HG03025 (cell line): ENCODE results near the gene TEC.
A peak's percentile ranks its signal among the peaks of the same experiment; 100 is the strongest.
"Not testable (repeated sequence)": the region's sequence is repeated elsewhere in the genome, so short reads cannot be mapped to it uniquely, and the experiment has no call there.

Experiments used
- ATAC-seq: cut with Tn5 transposase; IDR thresholded peaks from one replicate; pipeline ENCODE4 v1.9.1; 2021; ENCODE audit warnings: mild to moderate bottlenecking, moderate library complexity; ENCODE audit not compliant: unreplicated experiment, low FRiP score

The TEC gene

DNA sequence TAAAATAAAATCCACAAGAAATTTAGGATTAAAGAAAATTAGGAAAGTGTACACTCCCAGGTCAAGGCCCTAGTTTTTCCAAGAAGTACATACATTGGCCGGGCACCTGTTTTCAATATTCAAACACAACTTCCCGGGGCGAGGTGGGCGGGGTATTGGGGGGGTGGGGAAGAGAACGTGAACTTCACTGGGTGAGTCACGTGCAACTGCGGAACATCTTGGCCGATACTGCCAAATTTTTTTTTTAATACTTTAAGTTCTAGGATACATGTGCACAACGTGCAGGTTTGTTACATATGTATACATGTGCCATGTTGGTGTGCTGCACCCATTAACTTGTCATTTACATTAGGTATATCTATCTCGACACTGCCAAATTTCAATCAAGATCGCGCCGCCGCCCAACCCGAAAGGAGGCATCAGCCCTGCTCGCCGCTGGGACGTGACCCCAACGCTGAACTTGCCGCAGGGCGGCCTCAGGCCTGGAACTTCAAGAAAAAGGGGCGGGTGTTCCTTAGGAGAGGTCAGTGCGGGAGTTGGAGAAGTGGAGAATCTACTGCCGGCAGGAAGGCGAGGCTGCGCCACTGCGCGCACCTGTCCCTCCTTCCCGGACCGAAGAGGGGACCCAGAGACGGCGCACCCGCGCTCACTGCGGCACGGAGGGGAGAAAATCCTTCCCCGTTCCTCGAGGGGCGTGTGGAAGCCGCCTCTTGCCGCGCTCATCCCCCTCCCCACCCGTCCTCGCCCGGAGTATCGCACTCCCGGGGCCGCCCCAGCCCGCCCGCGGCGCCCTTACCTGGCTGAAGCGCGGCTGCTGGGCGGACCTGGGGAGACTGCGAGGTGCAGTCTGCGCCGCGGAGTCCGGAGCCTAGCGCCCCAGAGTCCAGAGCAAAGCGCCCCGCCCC lies at the start of gene TEC:
TEC (minus strand) TSS at position 883 of the 905 bp plus-strand sequence. CDS start 41,224 bp downstream, outside the sequence.
- peak; percentile 31 for ATAC-seq

- ATAC-seq: no peak
These were observed 46.3 kb upstream of the TEC start for GRCh38 chr4:48315728-48316630.

GRCh38 chr4:48314746-48315145 lies 45.1 kb upstream of the TEC start:
- ATAC-seq: not testable (repeated sequence)

DNA sequence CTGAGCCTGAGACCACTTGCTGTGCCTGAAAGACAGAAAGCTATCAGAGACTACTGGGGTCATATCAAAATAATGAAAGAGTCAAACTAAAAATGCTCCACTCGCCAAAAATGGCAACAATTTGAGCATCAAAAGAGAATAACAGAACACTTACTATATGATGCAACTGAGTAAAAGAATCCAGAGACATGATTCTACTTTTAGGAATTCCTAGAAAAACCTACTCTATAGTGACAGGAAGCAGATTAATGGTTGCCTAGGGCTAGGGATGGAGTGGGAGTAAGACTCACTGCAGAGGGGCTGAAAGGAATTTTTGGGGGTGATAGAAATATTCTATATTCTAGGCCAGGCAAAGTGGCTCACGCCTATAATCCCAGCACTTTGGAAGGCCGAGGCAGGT lies 42.3 kb upstream of the TEC start:
- ATAC-seq: no peak

- ATAC-seq: no peak
These were observed 39.3 kb upstream of the TEC start for GRCh38 chr4:48308901-48309300.

- ATAC-seq: no peak
These were observed 37.9 kb upstream of the TEC start for GRCh38 chr4:48307528-48307927.

GRCh38 chr4:48305508-48305907 lies 35.9 kb upstream of the TEC start:
- ATAC-seq: no peak

DNA sequence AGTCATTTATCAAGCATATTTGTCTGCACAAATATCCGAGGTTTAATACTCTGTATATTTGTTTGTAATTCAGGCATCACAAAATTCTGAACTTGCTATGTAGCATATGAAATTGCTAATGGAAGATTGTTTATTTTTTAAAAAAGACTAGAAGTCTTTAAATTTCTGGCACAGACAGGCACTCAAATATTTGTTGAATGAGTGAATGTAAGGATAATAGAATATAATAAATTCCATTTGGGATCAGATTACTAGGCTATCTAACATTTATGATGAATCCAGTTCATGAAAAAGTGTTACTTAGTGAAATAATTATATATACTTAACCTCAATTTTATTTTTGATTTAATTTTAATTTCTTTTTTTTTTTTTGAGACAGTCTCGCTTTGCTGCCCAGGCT lies 30.4 kb upstream of the TEC start:
- no peak for ATAC-seq

- ATAC-seq: no peak
These were observed 29.9 kb upstream of the TEC start for GRCh38 chr4:48299560-48299959.

DNA sequence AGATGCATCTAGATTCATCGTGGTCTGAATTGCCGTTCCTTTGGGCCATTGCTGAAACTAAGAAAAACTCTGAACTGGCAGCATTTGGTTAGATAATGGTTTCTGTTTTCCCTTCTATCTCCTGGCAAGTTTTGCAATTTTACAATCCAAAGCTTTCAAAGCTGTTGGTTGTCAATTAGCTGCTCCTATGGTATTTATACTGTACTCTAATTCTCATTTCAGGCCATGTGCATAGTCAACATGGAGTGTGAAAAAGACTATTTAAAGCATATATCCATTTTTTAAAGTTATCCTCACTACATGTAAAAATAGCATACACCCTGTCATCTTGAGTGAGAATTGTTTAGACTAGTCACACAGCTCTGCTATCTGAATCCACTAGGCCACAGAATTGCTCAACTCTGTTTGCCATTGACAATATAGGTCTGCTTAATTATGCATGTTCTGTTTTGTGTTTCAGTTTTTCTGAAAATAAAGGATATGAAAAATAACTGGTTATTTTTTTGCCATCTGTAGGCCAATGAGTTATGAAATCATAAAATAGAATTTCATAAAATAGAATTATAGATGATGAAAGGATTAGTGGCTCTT lies 27.7 kb upstream of the TEC start:
- no peak for ATAC-seq

DNA sequence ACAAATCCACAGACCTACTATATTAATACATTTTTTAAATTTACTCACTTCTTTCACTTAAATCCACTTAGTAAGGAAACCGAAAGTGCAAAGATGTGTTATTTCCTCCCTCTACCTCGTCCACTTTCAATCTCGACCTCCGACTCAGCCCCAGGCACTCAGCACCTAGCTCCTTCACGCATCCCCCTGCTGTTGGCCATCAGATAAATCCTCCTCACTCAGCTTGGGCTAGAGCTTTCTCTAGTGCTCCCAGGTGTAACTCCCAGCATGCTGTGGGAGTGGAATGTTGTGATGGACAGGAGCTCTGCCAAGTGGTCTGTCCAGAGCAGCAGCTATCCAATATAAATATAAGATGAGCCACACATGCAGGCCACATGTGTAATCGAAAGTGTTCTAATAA lies 26.7 kb upstream of the TEC start:
- peak; percentile 64 for ATAC-seq

- ATAC-seq: no peak
These were observed 25.5 kb upstream of the TEC start for GRCh38 chr4:48295116-48295515.

- ATAC-seq: not testable (repeated sequence)
These were observed 22.7 kb upstream of the TEC start for GRCh38 chr4:48292218-48292790.

DNA sequence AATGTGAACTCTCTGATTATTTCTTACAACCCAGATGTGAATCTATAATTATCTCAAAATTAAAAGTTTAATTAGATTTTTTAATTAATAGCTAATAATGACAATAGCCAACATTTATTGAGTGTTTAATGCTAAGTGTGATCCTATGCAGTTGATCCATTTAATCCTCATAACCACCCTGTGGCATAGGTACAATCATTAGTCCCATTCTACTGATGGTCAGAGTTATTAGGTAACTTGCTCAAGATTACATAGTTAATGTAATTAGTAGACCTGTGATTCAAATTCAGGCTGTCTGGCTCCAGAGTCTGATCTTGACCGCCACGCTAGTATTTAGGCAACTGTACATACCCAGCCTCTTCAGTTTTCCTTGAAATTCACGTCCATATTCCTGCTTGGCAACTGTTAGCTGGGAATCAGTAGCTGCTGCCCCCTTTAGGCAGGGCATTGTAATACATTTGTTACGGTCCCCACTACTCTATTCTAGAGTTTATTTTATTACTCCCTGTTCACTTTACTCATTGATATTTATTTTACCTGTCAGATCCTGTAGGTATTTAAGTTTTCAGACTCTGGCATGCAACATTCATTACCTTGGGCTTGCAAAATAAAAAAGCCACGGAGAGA lies 20.6 kb upstream of the TEC start:
- no peak for ATAC-seq

DNA sequence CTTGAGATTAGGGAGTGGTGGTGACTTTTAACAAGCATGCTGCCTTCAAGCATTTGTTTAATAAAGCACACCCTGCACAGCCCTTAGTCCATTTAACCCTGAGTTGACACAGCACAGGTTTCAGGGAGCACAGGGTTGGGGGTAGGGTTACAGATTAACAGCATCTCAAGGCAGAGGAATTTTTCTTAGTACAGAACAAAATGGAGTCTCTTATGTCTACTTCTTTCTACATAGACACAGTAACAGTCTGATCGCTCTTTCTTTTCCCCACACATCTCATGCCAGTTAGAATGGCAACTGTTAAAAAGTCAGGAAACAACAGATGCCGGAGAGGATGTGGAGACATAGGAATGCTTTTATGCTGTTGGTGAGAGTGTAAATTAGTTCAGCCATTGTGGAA lies 16.4 kb upstream of the TEC start:
- ATAC-seq: not testable (repeated sequence)

- not testable (repeated sequence) for ATAC-seq
These were observed 16.0 kb upstream of the TEC start for GRCh38 chr4:48285640-48286039.

DNA sequence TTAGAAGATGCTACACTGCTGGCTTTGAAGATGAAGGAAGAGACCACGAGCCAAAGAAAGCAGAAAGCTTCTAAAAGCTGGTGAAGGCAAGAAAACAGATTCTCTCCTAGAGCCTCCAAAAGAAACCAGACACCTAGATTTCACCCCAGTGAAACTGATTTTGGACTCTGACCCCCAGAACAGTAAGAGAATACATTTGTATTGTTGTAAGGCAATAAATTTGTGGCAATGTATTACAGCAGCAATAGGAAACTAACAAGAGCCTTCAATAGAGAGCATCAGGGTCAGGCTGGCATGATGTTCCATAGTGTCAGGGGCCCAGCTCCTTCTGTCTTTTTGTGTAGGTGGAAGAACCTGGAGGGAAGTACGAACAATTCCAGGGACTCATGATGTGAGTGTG lies 6.0 kb upstream of the TEC start:
- no peak for ATAC-seq

DNA sequence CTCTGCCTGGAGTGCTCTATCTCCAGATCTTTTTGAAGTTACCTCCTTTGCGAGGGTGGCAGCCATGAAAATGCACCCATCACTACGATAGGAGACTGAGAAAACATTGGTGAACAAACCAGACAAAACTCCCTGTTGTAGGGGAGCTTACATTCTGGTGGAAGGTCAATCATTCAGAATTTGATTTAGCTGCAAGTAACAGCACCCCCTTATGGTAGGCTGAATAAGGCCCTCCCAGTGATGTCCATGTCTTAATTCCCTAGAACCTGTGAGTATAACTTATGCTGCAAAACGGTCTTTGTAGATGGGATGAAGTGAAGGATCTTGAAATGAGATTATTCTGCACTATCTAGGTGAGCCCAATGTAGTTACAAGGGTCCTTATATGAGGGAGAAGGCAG lies 5.6 kb upstream of the TEC start:
- no peak for ATAC-seq

GRCh38 chr4:48271626-48272025 lies 2.0 kb upstream of the TEC start:
- no peak for ATAC-seq

GRCh38 chr4:48270951-48271473 lies 1.4 kb upstream of the TEC start:
- ATAC-seq: no peak
